HG03280 (cell line): ENCODE measurements around the gene MTF1.

Experiments
- ATAC-seq: cut with Tn5 transposase; IDR thresholded peaks from one replicate; pipeline ENCODE4 v1.9.1; 2021; ENCODE audit warnings: mild to moderate bottlenecking, moderate library complexity; ENCODE audit not compliant: unreplicated experiment

The MTF1 gene

DNA sequence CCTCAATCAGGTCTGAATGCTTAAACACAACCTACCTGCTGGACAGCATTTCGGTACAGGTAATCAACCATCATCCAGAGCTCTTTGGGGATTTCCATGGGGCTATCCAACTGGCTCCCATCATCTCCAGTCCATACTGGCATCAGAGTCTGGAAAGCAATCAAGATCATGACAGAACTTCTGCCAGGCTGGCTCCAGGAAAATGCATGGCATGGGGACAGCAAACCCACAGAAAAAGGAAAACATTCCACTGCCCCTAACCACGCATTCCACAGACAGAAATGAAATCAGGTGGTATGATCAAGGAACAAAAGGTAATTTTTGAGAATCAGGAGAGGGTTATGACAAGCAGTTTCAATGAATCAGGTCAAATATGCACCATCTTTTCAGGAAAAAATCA is 9.1 kb upstream of the MTF1 start:
- ATAC-seq, result no peak

DNA sequence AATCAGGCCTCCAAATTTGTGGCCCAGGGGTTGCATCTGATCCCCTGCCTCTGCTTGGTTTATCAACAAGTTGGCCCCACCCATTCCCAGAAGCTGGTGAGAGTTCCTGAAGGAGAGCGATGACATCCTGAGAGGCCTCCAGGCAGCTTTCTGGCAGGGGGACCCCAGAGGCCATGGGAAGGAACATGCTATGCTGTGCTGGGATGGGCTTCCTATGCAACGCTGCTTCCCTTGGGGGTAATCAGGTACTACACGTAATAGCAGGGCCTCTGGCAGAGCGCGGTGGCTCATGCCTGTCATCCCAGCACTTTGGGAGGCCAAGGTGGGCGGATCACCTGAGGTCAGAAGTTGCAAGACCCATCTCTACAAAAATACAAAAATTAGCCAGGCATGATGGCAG is 8.4 kb upstream of the MTF1 start:
- no peak for ATAC-seq

DNA sequence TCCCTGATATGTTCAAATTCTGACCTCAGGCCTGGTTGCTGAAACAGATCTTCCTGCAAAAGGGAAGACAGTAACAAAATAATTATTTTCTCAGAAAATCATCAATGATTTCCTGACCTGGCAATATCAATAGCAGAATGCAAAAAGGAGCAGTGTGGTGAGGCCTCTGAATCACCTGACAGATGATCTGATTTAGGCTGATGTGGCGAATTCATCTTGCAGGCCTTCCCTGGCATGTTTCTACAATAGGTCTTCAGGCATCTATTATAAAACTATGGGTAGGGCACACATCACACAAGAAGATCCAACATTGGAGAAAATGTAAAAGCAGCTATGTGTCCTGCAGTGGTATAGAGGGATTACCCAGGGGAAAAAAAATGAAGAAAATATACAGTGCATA is 7.1 kb upstream of the MTF1 start:
- ATAC-seq, result no peak

DNA sequence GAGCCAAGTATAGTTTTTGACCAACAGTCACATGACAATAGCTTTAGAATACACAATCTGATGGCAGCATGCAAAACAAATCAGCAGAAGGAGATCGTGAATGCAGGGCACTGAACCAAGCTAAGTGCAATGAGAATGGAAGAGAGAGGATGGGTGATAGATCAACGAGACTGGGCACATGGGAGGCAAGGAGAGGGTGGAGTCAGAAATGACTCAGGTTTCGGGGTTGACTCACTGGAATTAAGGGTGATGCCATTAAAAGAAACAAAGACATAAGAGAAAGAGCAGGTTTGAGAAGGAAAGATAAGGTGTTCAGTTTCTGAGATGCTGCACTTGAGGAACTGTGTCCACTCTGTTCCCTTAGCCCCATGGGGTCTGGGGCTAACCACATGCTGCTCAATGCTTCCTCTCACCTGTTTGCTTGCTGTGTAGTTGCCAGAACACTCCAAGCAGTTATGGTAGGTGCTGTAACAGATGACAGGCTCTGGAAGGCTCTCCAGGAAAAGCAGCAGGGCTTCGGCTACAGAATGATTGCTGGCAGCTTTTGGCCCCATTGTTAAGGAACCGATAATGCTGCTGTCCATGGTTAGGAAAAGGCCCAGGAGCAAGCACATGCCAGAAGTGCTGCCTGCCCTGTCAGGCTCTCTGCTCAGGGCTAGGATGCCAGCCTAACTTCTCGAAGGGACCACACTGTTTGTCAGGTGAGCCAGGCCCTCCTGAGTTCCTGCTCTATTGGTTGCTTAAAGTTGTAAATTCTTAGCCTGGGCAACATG is 6.1 kb upstream of the MTF1 start:
- ATAC-seq, result no peak

DNA sequence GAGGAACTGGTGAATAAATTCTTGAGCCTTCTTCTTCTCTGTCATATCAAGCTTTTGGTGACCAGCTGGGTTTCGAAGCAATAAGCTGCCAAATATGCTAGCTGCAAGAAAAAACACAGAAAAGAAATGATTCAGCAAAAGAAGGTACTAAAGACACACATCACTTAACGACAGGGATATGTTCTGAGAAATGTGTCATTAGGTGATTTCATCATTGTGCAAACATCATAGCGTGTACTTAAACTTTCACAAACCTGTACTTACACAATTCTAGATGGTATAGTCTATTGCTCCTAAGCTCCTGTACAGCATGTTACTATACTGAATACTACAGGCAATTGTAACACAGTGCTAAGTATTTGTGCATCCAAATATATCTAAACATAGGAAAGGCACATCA is 2.9 kb upstream of the MTF1 start:
- ATAC-seq, result no peak

DNA sequence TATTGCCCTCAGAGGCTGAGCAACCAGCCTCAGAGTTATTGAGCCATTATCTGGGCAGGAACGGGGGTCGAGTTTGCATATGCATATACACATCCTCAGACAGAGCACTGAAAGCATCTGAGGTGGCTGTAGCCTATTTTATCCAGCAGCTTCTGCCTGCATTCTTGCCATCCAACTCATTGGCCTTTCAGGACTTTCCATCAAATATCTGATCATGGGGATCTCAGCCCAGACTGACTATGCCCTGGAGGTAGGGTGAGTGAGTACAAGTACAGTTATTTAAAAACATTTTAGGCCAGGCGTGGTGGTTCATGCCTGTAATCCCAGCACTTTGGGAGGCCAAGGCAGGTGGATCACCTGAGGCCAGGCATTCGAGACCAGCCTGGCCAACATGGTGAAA is 1.8 kb upstream of the MTF1 start:
- ATAC-seq, result no peak

DNA sequence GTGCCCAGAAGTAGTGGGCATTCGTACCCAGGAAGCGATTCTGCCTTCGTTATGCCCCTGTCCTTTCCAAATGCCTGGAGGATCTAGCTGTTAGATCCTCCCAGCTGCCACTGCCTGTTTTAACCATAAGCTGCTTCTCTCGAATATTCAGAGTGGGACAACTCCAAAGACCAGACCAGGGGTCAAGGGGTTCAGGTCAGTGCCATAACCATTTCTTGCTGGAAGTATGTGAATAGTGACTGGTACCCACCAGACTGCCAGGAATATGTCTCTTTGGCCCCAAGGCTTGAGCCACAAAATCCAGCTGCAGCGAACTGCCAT is 914 bp upstream of the MTF1 start:
- no peak for ATAC-seq

DNA sequence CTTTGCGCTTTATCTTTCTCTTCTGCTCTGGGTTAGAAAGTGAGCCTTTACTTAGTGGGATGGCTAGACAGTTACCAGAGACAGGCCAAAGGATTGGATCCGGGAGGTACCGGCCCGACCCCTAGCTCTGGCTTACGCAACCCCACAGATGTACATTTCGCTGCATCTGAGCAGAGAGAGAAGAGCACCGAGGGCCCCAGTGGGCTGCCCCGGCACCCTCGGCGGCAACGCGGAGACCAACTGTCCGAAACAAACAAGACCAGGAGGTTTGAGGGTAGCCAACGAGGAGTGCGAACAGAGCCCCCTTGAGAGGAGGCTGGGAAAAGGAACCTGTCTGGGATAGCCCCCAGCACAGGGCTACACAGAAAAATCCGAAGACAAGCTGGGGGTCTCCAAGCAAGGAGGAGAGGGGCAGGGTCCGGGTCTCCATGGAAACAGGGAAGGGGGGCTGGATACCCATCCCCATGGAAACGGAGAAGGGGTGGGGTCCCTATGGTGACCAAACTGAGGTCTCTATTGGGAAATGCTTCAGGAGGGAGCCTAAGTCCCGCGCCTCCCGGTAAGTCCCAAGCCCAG is 373 bp downstream of the MTF1 start:
- peak; percentile 17 for ATAC-seq

DNA sequence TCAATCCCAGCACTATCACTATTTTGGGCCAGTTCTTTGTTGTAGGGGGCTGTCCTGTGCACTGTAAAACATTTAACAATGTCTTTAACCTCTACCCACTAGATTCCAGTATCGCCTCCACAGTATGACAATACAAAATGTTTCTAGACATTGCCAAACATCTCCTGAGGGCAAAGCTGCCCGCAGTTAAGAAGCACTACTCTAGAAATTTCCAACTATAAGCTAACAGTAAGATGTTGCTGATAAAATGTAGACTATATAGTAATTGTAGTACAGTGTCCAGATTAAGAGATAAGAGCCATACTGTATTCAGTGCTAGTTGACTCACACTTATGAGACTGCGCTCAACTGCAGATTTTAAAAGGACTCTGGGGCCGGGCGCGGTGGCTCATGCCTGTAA is 5.0 kb downstream of the MTF1 start:
- no peak for ATAC-seq

DNA sequence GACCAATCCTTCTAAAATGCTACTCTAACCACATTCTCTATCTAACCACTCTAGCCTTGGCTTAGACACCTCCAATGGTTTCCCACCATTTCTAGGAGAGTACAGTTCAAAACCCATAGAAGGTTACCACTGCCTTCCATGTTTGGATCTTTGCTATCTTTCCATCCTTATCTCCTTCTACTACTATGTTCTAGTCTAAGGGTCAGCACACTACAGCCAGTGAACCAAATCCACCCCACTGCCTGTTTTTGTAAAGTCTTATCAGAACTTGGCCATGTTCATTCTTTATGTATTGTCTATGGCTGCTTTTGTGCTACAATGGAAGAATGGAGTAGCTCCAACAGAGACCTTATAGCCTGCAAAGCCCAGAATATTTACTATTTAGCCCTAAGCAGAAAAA is 6.2 kb downstream of the MTF1 start:
- no peak for ATAC-seq

DNA sequence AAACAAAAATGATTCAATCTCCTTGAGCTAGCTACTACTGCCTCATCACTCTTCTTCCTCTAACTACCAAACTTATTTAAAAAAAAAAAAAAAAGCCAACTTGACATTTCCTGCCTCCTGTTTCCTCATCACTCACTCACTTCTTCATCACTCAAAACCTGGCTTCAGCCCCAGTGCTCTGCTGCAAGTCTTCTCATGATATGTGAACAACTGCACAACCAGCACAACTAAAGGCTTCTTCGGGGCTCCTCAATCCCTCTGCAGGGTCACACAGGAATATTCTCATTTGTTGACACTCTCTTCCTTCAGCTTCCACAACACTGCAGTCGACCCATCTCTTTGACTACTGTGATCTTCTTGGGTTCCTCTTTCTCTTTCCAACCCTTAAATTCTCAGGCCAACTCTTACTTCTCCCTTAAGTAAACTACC is 7.6 kb downstream of the MTF1 start:
- ATAC-seq, result no peak

DNA sequence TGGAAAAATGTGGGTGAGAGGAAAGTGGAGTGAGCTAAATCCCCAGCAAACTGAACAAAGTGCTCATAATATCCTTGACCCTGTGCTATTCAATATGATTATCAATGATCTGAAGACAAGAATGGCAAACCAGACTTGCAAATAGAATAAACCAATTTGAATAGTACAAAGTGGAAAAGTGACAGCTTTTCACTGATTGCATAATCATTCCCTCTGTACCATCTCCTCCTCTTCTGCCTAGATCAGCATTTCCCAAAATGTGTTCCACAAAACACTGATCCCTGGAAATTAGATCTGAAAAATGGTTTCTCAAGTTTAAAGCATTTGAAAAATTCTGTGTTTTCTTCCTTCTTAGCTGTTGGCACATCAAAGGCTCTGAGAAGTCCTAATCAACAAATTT is 8.1 kb downstream of the MTF1 start:
- no peak for ATAC-seq

DNA sequence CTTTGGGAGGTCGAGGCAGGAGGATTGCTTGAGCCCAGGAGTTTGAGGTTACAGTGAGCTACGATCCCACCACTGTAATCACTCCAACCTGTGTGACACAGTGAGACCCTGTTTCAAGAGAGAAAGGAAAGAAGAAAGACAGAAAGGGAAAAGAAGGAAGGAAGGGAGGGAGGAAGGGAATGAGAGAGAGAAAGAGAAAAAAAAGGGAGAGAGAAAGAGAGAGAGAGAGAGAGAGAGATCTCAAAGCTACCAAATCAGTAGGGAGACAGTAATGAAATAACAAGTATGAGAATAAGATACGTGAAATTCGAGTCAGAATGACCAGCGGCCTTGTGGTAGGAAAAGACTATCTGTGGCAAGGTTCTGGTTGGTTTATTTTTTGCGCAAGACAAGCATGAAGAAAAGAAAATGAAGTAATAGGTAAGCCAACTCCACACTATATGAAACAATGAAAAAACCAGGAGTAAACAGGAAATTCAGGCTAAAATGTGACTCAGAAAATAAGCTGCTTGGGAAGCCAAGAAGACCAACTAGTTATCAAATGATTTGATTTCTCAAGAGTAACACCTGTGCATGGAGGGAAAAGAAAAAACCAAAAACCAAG is 8.9 kb downstream of the MTF1 start:
- ATAC-seq, result no peak

DNA sequence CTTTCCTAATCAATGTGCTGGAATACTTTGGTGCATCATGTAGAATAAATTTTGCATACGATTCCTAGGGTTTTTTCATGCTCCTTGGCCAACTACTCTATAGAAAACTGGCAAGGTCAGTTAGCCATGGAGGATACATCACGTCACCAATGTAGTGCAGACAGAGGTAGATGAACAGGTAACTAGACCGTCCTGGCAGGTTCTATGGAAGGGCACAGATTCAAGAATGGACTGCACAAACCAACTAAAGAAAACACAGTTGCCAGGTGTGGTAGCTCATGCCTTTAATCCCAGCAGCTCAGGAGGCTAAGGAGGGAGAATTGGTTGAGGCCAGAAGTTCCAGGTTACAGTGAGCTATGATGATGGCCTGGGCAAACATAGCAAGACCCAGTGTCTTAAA is 9.9 kb downstream of the MTF1 start:
- no peak for ATAC-seq

DNA sequence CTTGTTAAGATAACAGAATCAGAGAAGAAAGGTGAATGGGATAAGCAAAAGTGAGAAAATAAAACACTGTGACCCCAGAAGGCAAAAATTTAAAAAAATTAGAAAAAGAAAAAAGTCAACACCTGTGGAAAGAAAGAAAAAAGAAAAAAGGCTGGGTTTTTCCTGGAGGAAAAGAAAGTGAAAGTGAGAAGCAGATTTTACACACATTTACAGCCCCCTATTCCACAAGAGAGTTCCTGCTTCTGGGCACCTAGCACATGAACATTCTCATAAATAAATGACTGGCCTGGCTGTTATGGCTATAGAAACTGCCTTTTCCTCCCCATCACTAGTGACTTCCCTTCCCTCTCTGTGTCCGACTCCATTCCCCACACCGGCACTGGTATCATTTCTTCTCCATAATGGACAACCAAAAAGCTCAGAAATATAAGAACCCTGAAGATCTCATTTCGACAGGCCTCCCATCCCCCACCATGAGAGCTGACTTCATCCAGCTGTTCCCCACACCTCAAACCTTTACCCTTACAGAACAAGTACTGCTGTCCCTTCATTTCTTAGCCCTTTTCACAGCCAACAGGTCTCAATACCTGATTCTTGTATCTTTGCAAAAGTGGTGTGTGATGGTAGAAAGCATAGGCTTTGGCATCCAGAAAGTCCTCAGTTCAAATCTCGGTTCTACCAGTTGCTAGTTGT is 12.6 kb downstream of the MTF1 start:
- no peak for ATAC-seq

DNA sequence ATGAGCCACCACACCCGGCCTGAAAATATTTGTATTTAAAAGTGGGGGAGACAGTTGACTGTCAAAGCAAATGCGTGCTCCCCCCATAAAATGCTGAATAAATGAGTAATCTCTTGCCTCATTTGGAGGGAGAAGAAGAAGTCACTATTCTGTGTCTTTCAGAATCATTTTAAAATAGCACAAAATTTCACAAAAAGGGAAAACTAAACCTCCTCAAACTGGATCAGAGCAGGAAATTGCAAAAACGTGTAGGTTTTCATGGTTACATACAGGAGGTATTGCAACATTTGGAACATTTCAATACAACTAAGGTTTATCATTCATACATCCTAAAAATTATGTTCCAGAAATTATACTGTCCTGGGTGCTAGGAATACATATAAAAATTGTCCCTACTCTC is 13.6 kb downstream of the MTF1 start:
- ATAC-seq, result no peak

DNA sequence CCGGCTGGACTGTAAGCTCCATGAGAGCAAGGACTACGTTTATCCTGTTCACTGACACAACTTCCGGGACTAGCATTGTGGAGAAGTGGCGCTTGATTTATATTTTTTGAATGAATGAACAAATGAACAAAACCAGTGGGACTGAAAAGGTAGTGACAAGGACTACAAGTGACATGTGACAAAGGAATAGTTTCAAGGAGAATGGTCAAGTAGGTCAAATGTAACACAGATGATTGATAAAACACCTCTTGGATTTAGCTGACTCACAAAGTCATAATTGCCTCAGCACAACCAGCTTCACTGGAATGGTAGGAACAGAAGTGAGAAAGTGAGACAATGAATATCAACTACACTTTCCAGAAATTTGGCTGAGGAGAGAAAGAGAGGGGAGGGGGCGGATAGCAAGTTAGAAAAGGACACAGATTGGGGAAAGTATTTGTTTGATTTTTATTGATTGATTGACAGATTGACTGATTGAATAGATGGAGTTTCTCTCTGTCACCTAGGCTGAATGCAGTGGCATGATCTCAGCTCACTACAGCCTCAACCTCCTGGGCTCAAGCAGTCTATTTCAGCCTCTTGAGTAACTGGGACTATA is 14.2 kb downstream of the MTF1 start:
- ATAC-seq, result no peak

DNA sequence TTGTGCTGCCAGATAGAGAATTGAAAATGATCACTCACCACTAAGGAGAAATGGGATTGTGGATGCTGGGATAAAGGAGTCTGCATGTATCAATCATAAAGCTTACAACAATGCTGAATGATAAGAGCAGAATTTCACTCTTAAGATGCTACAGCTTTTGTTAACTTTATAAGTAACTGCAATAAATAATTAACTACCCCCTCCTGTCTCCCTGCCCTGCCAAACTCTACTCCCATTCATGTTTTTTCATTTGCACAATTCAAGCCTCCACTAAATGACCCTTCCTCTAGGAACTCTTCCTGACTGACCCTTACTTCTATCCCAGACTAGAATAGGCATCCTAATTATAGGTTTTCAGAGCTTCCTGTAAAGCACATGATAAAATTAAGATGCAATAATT is 14.9 kb downstream of the MTF1 start:
- ATAC-seq, result no peak

DNA sequence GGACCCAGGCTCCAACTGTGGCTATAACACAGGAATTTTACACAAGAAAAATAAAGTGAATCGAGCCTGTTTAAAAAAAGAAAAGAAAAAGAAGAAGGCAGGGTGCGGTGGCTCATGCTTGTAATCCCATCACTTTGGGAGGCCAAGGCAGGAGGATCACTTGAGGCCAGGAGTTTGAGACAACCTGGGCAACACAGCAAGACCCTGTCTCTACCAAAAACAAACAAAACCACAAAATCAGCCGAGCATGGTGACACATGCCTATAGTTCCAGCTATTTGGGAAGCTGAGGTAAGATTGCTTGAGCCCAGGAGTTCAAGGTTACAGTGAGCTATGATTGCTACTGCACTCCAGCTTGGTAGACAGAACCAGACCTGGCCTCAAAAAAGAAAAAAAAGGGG is 17.7 kb downstream of the MTF1 start:
- ATAC-seq, result no peak

DNA sequence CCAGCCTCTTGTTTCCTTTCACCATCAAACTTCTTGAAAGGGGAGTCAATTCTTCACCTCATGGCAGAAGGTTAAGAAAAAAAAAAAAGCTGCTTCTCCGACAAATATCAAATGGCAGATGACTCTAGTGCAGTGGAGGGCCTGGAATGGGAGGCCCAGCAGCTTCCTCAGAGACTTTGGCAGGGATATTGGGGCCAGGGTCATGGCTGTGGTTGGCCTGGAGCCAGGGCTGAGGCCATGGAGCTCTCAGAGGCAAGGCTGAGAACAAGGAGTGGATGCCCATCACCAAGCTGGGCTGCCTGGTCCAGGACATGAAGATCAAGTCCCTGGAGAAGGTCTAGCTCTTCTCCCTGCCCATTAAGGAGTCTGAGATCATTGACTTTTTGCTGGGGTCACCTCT is 18.7 kb downstream of the MTF1 start:
- no peak for ATAC-seq

DNA sequence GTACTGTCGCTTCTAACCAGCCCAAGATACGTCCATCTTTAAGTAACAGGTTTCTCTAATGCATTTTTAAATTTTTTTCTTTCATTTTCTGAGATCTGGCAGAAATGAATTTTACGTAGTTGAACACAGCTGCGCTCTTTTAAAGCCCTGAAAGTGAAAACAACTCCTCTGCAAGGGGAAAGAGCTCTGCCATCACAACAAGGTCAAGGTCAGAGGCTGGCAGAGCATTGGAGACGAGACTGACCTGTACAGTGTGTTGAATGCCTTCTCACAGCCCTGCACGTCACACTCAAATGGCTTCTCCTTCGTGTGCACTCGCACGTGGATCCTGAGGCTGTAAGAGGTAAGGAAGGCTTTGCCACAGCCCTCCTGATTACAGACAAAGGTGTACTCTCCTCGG is 19.7 kb downstream of the MTF1 start:
- ATAC-seq, result no peak

DNA sequence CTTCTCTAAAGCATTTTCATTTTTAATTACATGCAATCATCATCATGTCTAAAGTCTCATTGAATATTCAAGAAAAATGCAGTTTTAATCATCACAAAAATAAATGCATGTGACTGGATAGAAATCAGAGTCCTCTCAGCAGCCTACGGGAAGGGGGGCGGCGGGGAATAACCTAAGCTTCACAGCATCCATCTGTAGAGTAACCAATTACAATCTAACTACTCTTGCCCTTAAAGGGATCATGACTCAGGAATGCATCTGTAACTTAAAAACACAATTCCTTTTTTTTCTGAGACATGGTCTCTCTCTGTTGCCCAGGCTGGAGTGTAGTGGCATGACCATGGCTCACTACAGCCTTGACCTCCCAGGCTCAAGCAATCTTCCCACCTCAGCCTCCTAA is 22.6 kb downstream of the MTF1 start:
- ATAC-seq, result no peak
